ENCODE data around the gene FBXL7.

The FBXL7 gene

GRCh38 chr5:15610216-15610615 lies 110.2 kb downstream of the FBXL7 start:
- no peak for TF ChIP-seq CTCF (conservative IDR thresholded peaks at IDR 0.05; ENCODE audit: low read depth)
- POLR2A ChIA-PET (ENCODE audit: low non-redundant PET), result no interaction called here
- CTCF ChIA-PET, result interaction anchor here (0.5 kb wide), 1 partner anchor 218 kb away, joined by 4 read pairs; no protein-coding TSS in a partner anchor
- DNase-seq (ENCODE audit: low spot score), result no peak
- no peak overlapping the region for H3K27ac ChIP-seq

GRCh38 chr5:15611008-15611407 lies 111.0 kb downstream of the FBXL7 start:
- no peak for DNase-seq (ENCODE audit: low spot score)
- ChIA-PET POLR2A (ENCODE audit: low non-redundant PET) (no interaction called here), CTCF (interaction anchor here (0.7 kb wide), 1 partner anchor 575 kb away, joined by 4 read pairs; no protein-coding TSS in a partner anchor)
- no peak for TF ChIP-seq CTCF (conservative IDR thresholded peaks at IDR 0.05; ENCODE audit: low read depth)
- H3K27ac ChIP-seq, result no peak overlapping the region

GRCh38 chr5:15612915-15613635 lies 113.1 kb downstream of the FBXL7 start:
- no peak for DNase-seq (ENCODE audit: low spot score)
- ChIA-PET CTCF (no interaction called here), POLR2A (ENCODE audit: low non-redundant PET) (no interaction called here)
- no peak overlapping the region for H3K27ac ChIP-seq
- no peak for TF ChIP-seq CTCF (conservative IDR thresholded peaks at IDR 0.05; ENCODE audit: low read depth)

GRCh38 chr5:15614679-15615078 lies 114.7 kb downstream of the FBXL7 start:
- no peak for DNase-seq (ENCODE audit: low spot score)
- TF ChIP-seq CTCF (conservative IDR thresholded peaks at IDR 0.05; ENCODE audit: low read depth), result no peak
- ChIA-PET CTCF (interaction anchor here (0.6 kb wide), 1 partner anchor 723 kb away, joined by 3 read pairs; no protein-coding TSS in a partner anchor), POLR2A (ENCODE audit: low non-redundant PET) (no interaction called here)
- H3K27ac ChIP-seq, result no peak overlapping the region

- DNase-seq (ENCODE audit: low spot score), result no peak
- no peak overlapping the region for H3K27ac ChIP-seq
- CTCF ChIA-PET, result no interaction called here
- TF ChIP-seq CTCF (conservative IDR thresholded peaks at IDR 0.05; ENCODE audit: low read depth), result no peak
- POLR2A ChIA-PET (ENCODE audit: low non-redundant PET), result no interaction called here
Observed at GRCh38 chr5:15615859-15616258, 115.9 kb downstream of the FBXL7 start.

- POLR2A ChIA-PET (ENCODE audit: low non-redundant PET), result no interaction called here
- H3K27ac ChIP-seq, result no peak overlapping the region
- CTCF ChIA-PET, result no interaction called here
- no peak for TF ChIP-seq CTCF (conservative IDR thresholded peaks at IDR 0.05; ENCODE audit: low read depth)
- DNase-seq (ENCODE audit: low spot score), result no peak
Observed at GRCh38 chr5:15618938-15619337, 119.0 kb downstream of the FBXL7 start.
